HG03097 (cell line): ENCODE data around the gene CARHSP1.
"Not testable (repeated sequence)": the region's sequence is repeated elsewhere in the genome, so short reads cannot be mapped to it uniquely, and the experiment has no call there.

Source experiments
- ATAC-seq: cut with Tn5 transposase; IDR thresholded peaks from one replicate; pipeline ENCODE4 v1.9.1; 2021; ENCODE audit not compliant: unreplicated experiment, low FRiP score

Gene CARHSP1

DNA sequence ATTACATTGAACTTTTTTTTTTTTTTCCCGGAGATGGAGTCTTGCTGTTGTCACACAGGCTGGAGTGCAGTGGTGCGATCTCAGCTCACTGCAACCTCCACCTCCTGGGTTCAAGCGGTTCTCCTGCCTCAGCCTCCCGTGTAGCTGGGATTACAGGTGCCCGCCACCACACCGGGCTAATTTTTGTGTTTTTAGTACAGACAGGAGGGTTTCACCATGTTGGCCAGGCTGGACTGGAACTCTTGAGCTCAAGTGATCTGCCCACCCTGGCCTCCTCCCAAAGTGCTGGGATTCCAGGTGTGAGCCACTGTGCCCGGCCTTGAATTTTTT, 5.0 kb upstream of the CARHSP1 start:
- ATAC-seq, result not testable (repeated sequence)

DNA sequence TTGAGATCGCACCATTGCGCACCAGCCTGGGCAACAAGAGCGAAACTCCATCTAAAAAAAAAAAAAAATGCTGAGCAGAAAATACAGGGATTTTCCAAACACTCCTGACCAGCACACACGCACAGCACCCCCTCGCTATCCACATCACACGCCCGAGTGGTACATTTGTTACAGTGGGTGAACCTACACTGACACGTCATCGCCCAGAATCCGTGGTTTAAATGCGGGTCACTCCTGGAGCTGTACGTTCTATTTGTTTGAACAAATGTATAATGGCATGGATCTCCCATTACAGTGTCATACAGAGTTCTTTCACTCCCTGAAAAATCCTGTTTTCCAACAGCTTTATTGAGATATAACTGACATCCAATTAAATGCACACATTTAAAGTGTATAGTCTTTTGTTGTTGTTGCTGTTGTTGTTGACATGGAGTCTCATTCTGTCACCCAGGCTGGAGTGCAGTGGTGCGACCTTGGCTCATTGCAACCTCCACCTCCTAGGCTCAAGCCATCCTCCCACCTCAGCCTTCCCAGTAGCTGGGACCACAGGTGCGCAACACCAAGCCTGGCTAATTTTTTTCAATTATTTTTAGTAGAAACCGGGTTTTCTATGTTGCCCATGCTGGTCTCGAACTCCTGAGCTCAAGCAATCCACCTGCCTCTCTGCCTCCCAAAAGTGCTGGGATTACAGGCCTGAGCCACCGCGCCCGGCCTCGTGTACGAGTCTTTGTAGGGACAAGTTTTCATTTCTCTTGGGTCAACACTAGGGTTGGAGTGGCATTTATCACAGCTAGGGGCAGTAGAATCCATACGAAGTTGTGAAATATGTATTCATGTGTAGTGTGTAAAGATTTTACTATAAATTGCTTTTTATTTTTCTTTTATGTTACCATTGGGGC, 4.4 kb upstream of the CARHSP1 start:
- ATAC-seq, result no peak

DNA sequence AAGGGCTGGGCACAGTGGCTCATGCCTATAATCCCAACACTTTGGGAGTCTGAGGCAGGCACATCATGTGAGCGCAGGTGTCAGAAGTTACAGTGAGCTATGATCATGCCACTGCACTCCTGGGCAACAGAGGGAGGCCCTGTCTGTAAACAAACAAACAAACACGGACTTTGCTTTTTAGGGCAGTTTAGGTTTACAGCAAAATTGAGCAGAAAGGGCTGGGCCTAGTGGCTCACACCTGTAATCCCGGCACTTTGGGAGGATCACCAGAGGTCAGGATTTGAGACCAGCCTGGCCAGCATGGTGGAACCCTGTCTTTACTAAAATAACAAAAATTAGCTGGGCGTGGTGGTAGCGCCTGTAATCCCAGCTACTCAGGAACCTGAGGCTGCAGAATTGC, 3.3 kb upstream of the CARHSP1 start:
- ATAC-seq, result no peak

DNA sequence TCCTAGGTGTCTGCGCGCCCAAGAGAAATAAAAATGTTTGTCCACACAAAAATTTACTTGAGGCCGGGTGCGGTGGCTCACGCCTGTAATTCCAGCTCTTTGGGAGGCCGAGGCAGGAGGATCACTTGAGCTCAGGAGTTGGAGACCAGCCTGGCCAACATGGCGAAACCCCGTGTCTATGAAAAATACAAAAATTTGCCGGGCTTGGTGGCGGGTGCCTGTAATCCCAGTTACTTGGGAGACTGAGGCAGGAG, 1.1 kb upstream of the CARHSP1 start:
- not testable (repeated sequence) for ATAC-seq

DNA sequence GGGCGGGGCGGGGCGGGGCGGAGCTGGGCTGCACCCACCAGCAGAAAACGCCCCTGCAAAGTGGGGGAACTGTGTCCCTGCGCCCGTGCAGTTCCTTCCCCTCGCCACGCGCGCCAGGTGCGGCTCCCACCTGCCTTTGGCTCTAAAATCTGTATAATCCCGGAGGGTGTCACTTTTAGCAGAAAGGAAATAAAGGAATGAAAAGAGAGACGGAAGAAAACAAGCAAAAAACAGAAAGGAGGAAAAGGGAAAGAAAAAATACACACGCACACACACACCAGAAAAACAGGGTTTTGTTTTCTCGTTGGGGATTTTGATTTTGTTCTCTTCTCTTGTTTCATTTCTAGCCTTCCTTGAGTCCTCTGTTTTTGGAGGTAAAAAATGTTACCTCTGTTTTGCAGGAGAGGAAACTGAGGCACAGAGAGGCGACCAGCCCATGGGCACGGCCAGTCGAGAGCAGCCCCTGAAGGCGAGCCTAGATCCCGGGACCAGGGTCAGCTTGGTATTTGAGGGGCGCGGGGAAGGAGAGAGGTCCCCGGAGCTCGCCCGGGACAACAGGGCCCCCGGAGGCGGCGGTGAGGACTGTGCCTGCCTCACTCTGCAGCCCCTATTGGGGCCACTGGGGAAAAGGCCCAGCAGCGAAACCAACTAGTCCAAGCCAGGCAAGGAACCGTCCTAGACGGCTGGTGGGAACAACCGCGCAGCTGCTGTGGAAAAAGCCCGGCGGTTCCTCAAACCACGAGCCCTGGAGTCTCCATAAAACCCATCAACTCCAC, 594 bp upstream of the CARHSP1 start:
- ATAC-seq, result no peak

DNA sequence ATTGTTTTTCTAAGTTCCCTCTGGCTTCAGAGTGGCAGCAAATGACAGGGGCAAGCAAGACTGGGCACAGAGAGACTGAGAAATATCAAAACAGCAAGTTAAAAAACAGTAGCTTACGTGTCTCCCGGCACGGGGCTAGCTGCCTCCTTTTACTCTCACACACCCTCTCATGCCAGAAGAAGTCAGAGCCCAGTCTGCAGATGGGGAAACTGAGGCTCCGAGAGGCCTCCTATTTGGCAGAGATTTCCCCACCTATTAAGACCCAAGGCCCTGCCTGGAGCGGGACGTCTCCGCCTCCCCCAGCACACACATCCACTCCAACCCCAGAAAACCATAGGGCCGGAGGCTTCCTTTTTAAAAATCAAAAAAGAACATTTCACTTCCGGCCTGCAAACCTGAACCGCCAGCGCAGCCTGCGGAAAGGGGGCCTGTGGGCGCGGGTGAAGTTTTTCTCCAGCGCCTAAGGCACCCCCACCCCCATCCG, 832 bp downstream of the CARHSP1 start:
- ATAC-seq, result no peak

DNA sequence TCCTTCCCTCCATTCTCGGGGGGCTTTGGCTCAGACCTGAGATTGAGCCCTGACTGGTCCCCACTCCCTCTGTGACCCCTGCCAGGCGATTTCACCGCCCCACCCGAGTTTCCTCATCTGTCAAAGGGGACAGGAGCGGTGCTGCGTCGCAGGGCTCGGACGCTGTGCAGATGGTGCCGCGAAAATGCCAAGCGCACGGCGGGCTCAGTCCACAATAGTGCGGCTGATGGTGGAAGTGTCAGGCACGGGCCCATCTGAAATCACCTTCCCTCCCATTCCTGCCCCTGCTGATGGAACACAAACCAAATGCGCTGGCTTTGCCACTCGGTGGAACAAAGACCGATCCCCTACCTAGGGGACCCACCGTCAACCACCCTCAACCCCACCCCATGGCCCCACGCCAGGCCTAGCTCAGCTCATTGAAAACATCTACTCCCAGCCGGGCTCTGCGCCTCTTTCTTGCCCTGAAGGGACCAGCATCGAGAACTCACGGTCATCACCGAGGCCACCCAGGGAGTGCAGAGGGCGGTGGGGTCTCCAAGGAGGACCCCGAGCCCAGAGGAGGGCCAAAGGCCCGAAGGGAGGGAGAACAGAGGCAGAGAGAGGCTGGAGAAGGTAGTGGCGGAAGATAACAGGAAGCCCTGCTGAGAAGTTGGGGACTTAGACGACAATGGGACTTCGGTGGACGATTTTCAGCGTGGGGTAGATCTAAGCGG, 1.4 kb downstream of the CARHSP1 start:
- ATAC-seq, result no peak

DNA sequence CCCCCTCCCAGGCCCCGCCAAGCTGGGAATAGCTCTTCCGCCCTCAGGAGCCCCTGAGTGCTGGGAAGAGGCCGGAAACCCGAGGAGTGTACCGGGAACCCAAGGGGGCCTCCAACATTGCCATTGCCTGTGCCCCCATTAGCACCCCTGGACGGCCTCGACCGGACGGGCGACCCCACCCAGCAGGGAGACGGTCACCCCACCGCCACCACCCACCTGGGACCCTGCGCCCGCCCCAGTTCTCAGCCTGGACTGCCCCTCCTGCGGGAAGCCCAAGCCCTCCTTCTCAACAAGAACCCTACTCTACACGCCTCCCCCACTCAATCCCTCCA, 2.0 kb downstream of the CARHSP1 start:
- no peak for ATAC-seq

GRCh38 chr16:8866118-8866883, 2.5 kb downstream of the CARHSP1 start:
- no peak for ATAC-seq

DNA sequence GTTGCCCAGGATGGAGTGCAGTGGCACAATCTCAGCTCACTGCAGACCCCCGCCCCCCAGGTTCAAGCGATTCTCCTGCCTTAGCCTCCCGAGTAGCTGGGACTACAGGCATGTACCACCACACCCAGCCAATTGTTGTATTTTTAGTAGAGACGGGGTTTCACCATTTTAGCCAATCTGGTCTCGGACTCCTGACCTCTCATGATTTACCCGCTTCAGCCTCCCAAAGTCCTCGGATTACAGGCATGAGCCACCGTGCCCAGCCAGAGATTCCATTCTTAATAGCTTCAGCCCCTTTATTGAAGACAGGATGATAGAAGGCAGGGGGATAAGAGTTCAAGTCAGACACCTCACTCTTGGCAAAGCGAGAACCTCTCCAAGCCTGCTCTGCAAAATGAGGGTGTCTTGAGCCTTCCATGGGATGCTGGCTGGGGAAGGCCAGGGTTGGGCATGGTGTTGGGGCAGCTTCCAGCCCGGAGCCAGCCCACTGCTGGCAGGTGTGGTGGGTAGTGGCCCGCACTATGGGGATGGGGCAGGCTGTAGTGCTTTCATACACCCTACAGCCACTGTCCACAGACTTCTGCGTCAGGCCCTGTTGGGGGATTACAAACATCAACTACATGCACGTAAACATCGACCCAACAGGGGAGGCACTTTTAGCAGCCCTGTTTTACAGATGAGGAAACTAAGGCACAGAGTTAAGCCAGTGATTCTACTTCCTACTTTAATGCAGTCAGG, 3.5 kb downstream of the CARHSP1 start:
- ATAC-seq, result no peak

- ATAC-seq, result no peak
Observed at GRCh38 chr16:8864480-8865110, 4.2 kb downstream of the CARHSP1 start.

DNA sequence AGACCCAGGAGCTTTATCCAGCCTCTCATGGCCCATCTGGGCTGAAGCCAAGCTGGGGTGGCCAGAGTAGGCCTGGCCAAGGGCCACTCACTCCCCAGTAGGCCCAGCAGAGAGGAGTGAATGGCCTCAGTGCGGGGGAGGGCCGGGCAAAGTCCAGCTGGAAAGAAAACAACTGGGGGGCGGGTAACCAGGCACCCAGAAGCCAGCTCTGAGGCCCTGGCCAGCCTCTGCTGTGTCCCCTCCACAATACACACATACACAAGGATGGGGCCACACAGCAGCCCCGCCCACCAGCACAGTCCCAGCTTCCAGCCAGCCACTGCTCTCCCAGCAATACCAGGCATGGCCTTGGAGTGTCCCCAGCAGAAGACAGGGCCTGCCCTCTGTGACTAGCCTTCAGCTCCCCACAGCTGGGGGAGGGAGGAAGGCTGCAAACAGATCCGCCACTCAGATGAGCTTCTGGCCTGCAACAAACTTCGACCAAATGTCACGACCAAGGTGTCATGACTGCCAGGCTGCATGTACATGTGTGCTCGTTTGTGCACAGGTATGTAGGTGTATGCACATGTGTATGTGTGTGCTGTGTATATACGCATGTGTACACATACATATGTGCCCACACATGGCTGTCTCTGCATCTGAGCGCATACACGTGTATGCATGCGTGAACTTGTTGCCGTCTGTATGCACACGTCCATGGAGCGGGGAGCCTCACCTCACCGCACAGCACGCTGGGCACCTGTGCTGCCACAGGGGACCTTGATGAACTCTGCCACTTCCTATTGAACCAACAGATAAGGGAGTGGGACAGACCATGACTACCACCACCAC, 5.0 kb downstream of the CARHSP1 start:
- no peak for ATAC-seq

- ATAC-seq, result no peak
Observed at GRCh38 chr16:8862309-8863130, 6.3 kb downstream of the CARHSP1 start.

GRCh38 chr16:8861563-8862308, 7.1 kb downstream of the CARHSP1 start:
- ATAC-seq, result no peak

DNA sequence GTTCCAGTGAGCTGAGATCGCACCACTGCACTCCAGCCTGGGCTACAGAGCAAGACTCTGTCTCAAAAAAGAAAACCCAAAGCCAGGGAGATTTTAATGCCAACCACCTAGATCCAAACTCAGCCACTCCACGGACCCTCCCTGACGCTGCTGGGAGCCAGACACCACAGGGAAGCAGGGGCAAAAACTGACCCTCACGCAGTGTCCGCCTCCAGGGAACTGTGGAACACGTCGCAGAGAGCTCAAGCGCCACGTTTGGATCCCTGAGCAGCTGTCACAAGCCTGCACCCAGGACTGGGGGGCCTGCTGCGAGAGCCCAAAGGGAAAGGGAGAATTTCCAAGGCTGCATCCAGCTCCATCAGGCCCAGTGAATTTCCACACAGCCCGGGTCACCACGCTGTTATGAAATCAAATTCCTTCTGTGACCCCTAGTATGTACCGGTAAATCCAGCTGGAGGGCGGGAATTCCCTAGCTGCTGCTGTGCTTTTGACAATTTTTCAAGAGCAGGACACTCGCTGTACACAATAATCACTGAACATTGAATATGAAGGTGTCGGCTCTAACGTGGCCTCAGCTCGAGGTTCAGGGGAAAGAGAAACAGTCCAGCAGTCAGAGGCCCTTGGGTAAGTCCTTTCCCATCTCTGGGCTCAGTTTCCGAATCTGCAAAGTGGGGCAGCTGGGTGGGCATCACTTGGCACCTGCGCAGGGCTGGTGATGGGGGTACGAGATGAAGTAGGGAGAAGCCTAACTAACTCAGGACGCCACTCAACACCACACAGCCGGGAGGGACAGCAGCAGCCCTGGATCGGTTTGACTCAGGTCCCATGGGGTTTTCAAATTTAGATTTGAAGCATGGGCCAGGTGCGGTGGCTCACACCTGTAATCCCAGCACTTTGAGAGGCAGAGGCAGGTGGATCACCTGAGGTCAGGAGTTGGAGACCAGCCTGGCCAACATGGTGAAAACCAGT, 8.6 kb downstream of the CARHSP1 start:
- ATAC-seq, result no peak
